SK-N-DZ (cell line): Measurements from ENCODE around the gene ATP10B.

Source experiments
- DNase-seq: peaks from one replicate; pipeline ENCODE4 v3.0.0-alpha.2; 2015; ENCODE audit warnings: low spot score

ATP10B gene

GRCh38 chr5:160692271-160692670, 159.7 kb downstream of the ATP10B start:
- no peak for DNase-seq

GRCh38 chr5:160685695-160686094, 166.3 kb downstream of the ATP10B start:
- no peak for DNase-seq

- DNase-seq = no peak
These were observed 166.8 kb downstream of the ATP10B start for GRCh38 chr5:160685219-160685618.

GRCh38 chr5:160679567-160680309, 172.3 kb downstream of the ATP10B start:
- DNase-seq = no peak

- no peak for DNase-seq
These were observed 176.0 kb downstream of the ATP10B start for GRCh38 chr5:160675988-160676387.

GRCh38 chr5:160674901-160675300, 177.1 kb downstream of the ATP10B start:
- DNase-seq = no peak

- no peak for DNase-seq
These were observed 179.5 kb downstream of the ATP10B start for GRCh38 chr5:160672521-160672920.

- DNase-seq = no peak
These were observed 183.7 kb downstream of the ATP10B start for GRCh38 chr5:160668356-160668755.

GRCh38 chr5:160667160-160667559, 184.9 kb downstream of the ATP10B start:
- DNase-seq = no peak

GRCh38 chr5:160665460-160665859, 186.6 kb downstream of the ATP10B start:
- no peak for DNase-seq

GRCh38 chr5:160660132-160660531, 191.9 kb downstream of the ATP10B start:
- DNase-seq = no peak

GRCh38 chr5:160657622-160658458, 194.2 kb downstream of the ATP10B start:
- DNase-seq = no peak

GRCh38 chr5:160657068-160657507, 194.9 kb downstream of the ATP10B start:
- no peak for DNase-seq

- DNase-seq = no peak
These were observed 196.3 kb downstream of the ATP10B start for GRCh38 chr5:160655717-160656116.

GRCh38 chr5:160651692-160652645, 200.0 kb downstream of the ATP10B start:
- no peak for DNase-seq

- DNase-seq = no peak
These were observed 202.7 kb downstream of the ATP10B start for GRCh38 chr5:160649304-160649703.

- DNase-seq = no peak
These were observed 206.0 kb downstream of the ATP10B start for GRCh38 chr5:160646033-160646432.

GRCh38 chr5:160643616-160644240, 208.3 kb downstream of the ATP10B start:
- no peak for DNase-seq

GRCh38 chr5:160641405-160641804, 210.6 kb downstream of the ATP10B start:
- no peak for DNase-seq

- no peak for DNase-seq
These were observed 211.6 kb downstream of the ATP10B start for GRCh38 chr5:160640406-160640805.

GRCh38 chr5:160638161-160638742, 213.8 kb downstream of the ATP10B start:
- DNase-seq = no peak
